Measurements from ENCODE around the gene MYRIP. TPM values are rescaled to one million over a fixed set of nuclear protein-coding genes. Genes with fewer than 3 reads are reported as not detected.
A peak's percentile ranks its signal among the peaks of the same experiment; 100 is the strongest.

The MYRIP gene
- total RNA-seq, 1 donor from 2014 or later = 0.54 TPM

DNA sequence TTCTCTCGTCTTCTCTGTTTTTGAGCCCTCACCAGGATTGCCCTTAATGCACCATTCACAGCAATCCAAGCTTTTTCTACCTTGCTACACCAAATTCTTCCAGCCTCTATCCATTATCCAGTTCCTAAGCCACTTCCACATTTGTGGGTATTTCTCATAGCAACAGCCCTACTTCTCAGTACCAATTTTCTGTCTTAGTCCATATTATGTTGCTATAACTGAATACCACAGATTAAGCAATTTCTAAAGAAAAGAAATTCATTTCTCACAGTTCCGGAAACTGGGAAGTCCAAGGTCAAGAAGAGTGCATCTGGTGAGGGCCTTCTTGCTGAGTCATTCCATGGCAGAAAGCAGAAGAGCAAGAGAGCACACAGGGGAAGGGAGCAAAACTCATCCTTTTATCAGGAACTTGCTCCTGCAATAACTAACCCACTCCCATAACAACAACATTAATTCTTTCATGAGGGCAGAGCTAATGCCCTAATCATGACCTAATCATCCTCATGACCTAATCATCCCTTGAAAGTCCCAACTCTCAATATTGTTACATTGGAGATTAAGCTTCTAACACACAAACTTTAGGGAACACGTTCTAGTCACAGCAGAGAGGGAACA, 490.4 kb downstream of the MYRIP start:
- no peaks in the 10 kb centered on the region for H3K9me3 Mint-ChIP-seq
- no peak overlapping the region for H3K4me3 Mint-ChIP-seq
- peak overlapping the region; percentile 79 for H3K27ac Mint-ChIP-seq (ENCODE audit: unreplicated experiment)
- TF ChIP-seq CTCF (conservative IDR thresholded peaks at IDR 0.05) = no peak
- H3K4me1 Mint-ChIP-seq = peaks cover 9% of the 10 kb centered on the region
- DNase-seq (ENCODE audit: low read depth, low spot score) = no peak
- peaks cover under 1% of the 10 kb centered on the region for H3K36me3 Mint-ChIP-seq (ENCODE audit: low read depth)
- H3K27me3 Mint-ChIP-seq (ENCODE audit: low read depth) = no peaks in the 10 kb centered on the region

DNA sequence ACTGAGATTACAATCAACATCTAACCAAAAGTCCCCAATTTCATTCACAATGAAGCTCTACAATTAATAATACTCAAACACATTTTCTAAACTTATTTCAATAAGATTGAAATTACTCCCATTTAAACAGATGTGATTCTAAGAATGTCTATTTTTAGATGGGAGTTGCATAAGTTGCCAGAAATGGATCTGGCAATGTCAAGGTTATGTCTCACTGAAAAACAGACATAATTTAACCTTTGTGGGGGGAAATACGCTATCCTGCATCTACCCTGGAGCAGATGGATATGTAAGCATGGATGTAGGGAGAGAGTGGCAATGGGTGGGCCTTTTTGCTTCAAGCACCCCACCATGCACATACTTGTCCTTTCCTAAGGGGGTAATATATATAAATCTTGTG, 493.4 kb downstream of the MYRIP start:
- Mint-ChIP-seq H3K27ac (ENCODE audit: unreplicated experiment) (no peak overlapping the region), H3K36me3 (ENCODE audit: low read depth) (no peaks in the 10 kb centered on the region), H3K27me3 (ENCODE audit: low read depth) (no peaks in the 10 kb centered on the region), H3K9me3 (no peaks in the 10 kb centered on the region), H3K4me1 (peaks cover 9% of the 10 kb centered on the region), H3K4me3 (no peak overlapping the region)
- no peak for TF ChIP-seq CTCF (conservative IDR thresholded peaks at IDR 0.05)
- DNase-seq (ENCODE audit: low read depth, low spot score) = no peak

- no peaks in the 10 kb centered on the region for H3K9me3 Mint-ChIP-seq
- H3K27ac Mint-ChIP-seq (ENCODE audit: unreplicated experiment) = no peak overlapping the region
- DNase-seq (ENCODE audit: low read depth, low spot score) = no peak
- no peaks in the 10 kb centered on the region for H3K36me3 Mint-ChIP-seq (ENCODE audit: low read depth)
- H3K4me1 Mint-ChIP-seq = peaks cover 16% of the 10 kb centered on the region
- H3K4me3 Mint-ChIP-seq = no peak overlapping the region
- no peak for TF ChIP-seq CTCF (conservative IDR thresholded peaks at IDR 0.05)
- no peaks in the 10 kb centered on the region for H3K27me3 Mint-ChIP-seq (ENCODE audit: low read depth)
Observed at GRCh38 chr3:40304352-40304751, 494.9 kb downstream of the MYRIP start.

- Mint-ChIP-seq H3K4me1 (peaks cover 18% of the 10 kb centered on the region), H3K27me3 (ENCODE audit: low read depth) (no peaks in the 10 kb centered on the region), H3K27ac (ENCODE audit: unreplicated experiment) (no peak overlapping the region), H3K9me3 (no peaks in the 10 kb centered on the region), H3K36me3 (ENCODE audit: low read depth) (no peaks in the 10 kb centered on the region), H3K4me3 (no peak overlapping the region)
- no peak for DNase-seq (ENCODE audit: low read depth, low spot score)
- no peak for TF ChIP-seq CTCF (conservative IDR thresholded peaks at IDR 0.05)
Observed at GRCh38 chr3:40306336-40306735, 496.9 kb downstream of the MYRIP start.

DNA sequence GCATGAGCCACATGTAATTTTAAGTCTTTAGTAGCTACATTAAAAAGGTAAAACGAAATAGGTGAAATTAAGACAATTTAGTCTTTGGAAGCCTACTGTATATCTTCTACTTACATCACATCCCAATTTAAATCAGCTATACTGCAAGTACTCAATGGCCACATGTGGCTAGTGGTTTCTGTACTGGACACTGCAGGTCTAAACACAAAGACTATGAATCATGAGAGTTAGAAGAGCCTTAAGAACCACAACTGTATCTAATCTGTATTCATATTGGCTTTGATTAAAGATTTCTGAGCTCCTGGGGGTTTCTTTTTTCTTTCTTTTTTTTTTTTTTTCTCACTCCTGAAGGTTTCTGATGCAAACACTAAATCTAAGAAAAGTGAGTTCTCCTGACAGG, 497.8 kb downstream of the MYRIP start:
- TF ChIP-seq CTCF (conservative IDR thresholded peaks at IDR 0.05) = no peak
- Mint-ChIP-seq H3K9me3 (no peaks in the 10 kb centered on the region), H3K4me1 (peaks cover 25% of the 10 kb centered on the region), H3K27me3 (ENCODE audit: low read depth) (no peaks in the 10 kb centered on the region), H3K4me3 (no peak overlapping the region), H3K36me3 (ENCODE audit: low read depth) (no peaks in the 10 kb centered on the region), H3K27ac (ENCODE audit: unreplicated experiment) (no peak overlapping the region)
- no peak for DNase-seq (ENCODE audit: low read depth, low spot score)
